NCI-H510A (cell line): Measurements from ENCODE around the gene MR1.

Experiments used
- DNase-seq: peaks from one replicate; lab custom pipeline; 2025; lab: John Stamatoyannopoulos, UW

Gene MR1

GRCh38 chr1:181108304-181108867 is 74.6 kb downstream of the MR1 start:
- DNase-seq = no peak

DNA sequence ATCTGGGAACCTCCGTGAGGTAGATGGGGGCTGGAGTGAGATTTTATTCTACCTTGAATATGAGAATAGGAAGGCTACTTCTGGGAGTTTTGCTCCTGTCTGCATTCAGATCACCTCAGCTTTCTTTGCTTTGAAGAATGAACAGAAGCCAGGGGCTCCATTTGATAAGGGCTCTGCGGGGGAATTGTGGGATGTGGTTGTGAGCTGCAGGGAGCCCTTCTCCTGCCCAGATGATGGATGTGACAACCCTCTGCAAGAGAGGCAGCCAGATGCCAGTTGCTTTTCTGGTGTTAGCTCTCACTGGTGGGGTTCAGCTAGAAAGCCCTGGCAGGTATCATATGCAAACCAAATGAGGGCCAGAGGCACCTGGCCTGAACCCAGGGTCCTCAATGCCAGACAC is 76.2 kb downstream of the MR1 start:
- DNase-seq = no peak
